DND-41 (cell line): Measurements from ENCODE around the gene DHCR7.

ENCODE experiments used
- EZH2 ChIP-seq: IDR thresholded peaks from 3 replicates; pipeline ENCODE4 v1.6.1; 2012; ENCODE audit warnings: borderline replicate concordance, low read depth, mild to moderate bottlenecking, moderate library complexity, low read length, inconsistent platforms; ENCODE audit not compliant: severe bottlenecking
- TF ChIP-seq, protein P1 (sequence below): IDR thresholded peaks from 2 replicates; pipeline ENCODE4 v1.5.1; 2012; ENCODE audit warnings: borderline replicate concordance, low read length, moderate library complexity, mild to moderate bottlenecking; ENCODE audit not compliant: poor library complexity, severe bottlenecking; ENCODE audit errors: extremely low read depth

DNA sequence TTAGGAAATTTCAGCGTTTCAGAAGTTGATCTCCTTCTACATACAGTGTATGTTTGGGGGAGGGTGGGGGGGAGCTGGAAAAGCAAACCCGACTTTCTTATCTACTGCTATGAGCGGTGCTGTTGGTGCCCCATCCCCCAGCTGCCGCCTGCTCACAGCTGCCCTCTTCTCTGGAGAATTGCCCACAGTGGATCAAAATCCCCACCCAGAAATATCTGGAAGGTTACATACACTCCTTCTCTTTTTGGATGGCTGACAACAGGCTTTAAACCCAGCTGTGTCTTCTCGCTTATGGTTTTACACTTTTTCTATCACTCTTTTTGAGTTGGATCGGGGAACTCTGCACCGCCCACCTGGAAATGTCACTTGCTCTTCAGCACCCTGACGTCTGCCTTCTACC is 56.4 kb downstream of the DHCR7 start:
- TF ChIP-seq, protein P1, sequence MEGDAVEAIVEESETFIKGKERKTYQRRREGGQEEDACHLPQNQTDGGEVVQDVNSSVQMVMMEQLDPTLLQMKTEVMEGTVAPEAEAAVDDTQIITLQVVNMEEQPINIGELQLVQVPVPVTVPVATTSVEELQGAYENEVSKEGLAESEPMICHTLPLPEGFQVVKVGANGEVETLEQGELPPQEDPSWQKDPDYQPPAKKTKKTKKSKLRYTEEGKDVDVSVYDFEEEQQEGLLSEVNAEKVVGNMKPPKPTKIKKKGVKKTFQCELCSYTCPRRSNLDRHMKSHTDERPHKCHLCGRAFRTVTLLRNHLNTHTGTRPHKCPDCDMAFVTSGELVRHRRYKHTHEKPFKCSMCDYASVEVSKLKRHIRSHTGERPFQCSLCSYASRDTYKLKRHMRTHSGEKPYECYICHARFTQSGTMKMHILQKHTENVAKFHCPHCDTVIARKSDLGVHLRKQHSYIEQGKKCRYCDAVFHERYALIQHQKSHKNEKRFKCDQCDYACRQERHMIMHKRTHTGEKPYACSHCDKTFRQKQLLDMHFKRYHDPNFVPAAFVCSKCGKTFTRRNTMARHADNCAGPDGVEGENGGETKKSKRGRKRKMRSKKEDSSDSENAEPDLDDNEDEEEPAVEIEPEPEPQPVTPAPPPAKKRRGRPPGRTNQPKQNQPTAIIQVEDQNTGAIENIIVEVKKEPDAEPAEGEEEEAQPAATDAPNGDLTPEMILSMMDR: no peak
- no peak for TF ChIP-seq EZH2
